Skin of body (tissue), 2 donors: ENCODE data around the gene SETBP1. TPM values are rescaled to one million over a fixed set of nuclear protein-coding genes. Genes with fewer than 3 reads are reported as not detected.

ENCODE experiments used
- DNase-seq: peaks from one replicate; lab custom pipeline; 2025; lab: John Stamatoyannopoulos, UW
- total RNA-seq: library from RNA; depleted of rRNA; stranded (reverse); fragments of >200 nt; gene quantifications from one replicate; pipeline ENCODE4 v1.2.3, GENCODE V29; 2014

Gene SETBP1
- total RNA-seq, 1 donor from 2014 or later, result 24.1 TPM

- DNase-seq, result no peak
These were observed 333.4 kb downstream of the SETBP1 start for GRCh38 chr18:45014047-45014501.

- peak; percentile 16 for DNase-seq
These were observed 335.1 kb downstream of the SETBP1 start for GRCh38 chr18:45015788-45016128.

- DNase-seq, result no peak
These were observed 338.8 kb downstream of the SETBP1 start for GRCh38 chr18:45019469-45019868.

GRCh38 chr18:45023519-45023918, 342.8 kb downstream of the SETBP1 start:
- no peak for DNase-seq

GRCh38 chr18:45024357-45025088, 343.8 kb downstream of the SETBP1 start:
- DNase-seq, result no peak

- no peak for DNase-seq
These were observed 344.4 kb downstream of the SETBP1 start for GRCh38 chr18:45025089-45025450.

GRCh38 chr18:45026162-45026561, 345.5 kb downstream of the SETBP1 start:
- DNase-seq, result no peak

GRCh38 chr18:45034179-45034578, 353.5 kb downstream of the SETBP1 start:
- no peak for DNase-seq

GRCh38 chr18:45037618-45038017, 356.9 kb downstream of the SETBP1 start:
- DNase-seq, result no peak

- no peak for DNase-seq
These were observed 358.7 kb downstream of the SETBP1 start for GRCh38 chr18:45039376-45039775.

- DNase-seq, result no peak
These were observed 360.2 kb downstream of the SETBP1 start for GRCh38 chr18:45040879-45041278.

GRCh38 chr18:45044787-45045186, 364.1 kb downstream of the SETBP1 start:
- no peak for DNase-seq

- DNase-seq, result no peak
These were observed 365.5 kb downstream of the SETBP1 start for GRCh38 chr18:45046228-45046627.

- DNase-seq, result no peak
These were observed 366.3 kb downstream of the SETBP1 start for GRCh38 chr18:45046961-45047360.

- DNase-seq, result no peak
These were observed 369.1 kb downstream of the SETBP1 start for GRCh38 chr18:45049578-45050319.

GRCh38 chr18:45050712-45051601, 370.3 kb downstream of the SETBP1 start:
- peak; percentile 99 for DNase-seq

GRCh38 chr18:45054636-45055035, 373.9 kb downstream of the SETBP1 start:
- DNase-seq, result no peak

GRCh38 chr18:45055811-45056210, 375.1 kb downstream of the SETBP1 start:
- peak; percentile 5 for DNase-seq

- DNase-seq, result no peak
These were observed 376.2 kb downstream of the SETBP1 start for GRCh38 chr18:45056926-45057325.

- peak; percentile 70 for DNase-seq
These were observed 377.4 kb downstream of the SETBP1 start for GRCh38 chr18:45057955-45058600.

- DNase-seq, result no peak
These were observed 379.0 kb downstream of the SETBP1 start for GRCh38 chr18:45059695-45060094.
